ENCODE measurements around the gene TBC1D2B.

The TBC1D2B gene

DNA sequence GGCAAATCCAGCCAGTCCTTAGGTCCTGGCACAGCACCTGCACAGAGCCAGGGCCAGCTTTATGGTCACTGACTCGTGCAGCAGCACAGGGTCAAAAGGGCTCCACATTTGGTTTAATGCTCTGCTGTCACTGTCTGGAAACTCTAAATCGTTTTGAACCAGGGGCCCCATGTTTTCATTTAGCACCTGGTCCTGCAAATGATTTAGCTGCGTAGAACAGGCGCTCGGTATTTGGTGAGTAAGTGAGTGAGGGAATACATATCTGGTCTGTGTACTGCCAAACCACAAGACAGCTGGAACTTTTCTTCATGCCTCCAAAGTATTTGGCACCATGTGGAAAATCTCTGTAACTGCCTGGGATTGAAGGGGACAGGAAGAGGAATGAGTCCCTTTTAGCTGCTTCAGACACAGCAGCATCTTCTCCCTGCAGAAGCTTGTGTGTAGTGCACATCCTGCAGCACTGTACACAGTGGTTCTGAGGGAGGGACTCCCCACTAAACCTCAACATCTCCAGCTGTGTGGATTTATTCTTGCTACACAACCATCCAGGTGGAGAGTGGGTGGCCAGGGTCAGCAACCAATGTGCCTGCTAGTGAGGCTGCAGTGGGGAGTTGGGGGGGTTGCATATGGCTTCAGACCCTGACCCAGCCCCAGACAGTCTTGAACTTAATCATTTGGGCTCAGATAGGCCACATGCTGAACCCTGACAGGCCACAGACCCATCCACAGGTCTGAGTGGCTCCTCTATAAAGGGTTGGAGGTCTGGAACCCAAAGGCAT lies 15.9 kb upstream of the TBC1D2B start:
- no peak for DNase-seq

- DNase-seq, result no peak
Observed at GRCh38 chr15:78092261-78093041, 14.9 kb upstream of the TBC1D2B start, which contains the start of gene SH2D7. TSS of gene SH2D7 (plus strand) at chr15:78092561. CDS start at chr15:78092585, 24 bp downstream.

DNA sequence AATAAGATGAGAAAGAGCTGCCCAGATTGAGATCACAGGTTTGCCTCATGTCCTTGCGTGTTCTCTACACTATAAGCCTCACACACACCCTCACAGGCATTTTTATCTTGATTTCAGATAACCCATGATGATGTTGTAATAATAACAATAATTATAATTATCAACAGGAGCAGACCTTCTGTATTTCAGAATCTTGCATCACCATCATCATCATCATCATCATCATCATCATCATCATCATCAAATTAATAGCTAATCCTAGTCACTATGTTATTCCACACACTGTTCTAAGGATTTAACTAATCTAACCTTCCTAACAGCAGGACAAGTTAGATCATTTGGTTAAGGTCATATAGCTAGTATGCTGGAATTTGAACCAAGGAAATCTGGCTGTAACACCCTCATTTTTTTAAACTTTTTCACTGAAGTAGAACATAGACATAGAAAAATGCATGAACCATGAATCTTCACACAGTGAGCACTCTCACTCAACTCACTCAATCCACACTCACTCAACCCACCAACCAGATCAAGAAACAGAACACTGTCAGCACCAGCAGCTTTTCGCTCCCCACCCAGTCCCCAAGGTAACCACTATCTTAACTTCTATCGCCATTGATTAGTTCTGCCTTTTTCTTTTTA lies 13.0 kb upstream of the TBC1D2B start:
- no peak for DNase-seq

- no peak for DNase-seq
Observed at GRCh38 chr15:78088773-78089080, 11.2 kb upstream of the TBC1D2B start.

DNA sequence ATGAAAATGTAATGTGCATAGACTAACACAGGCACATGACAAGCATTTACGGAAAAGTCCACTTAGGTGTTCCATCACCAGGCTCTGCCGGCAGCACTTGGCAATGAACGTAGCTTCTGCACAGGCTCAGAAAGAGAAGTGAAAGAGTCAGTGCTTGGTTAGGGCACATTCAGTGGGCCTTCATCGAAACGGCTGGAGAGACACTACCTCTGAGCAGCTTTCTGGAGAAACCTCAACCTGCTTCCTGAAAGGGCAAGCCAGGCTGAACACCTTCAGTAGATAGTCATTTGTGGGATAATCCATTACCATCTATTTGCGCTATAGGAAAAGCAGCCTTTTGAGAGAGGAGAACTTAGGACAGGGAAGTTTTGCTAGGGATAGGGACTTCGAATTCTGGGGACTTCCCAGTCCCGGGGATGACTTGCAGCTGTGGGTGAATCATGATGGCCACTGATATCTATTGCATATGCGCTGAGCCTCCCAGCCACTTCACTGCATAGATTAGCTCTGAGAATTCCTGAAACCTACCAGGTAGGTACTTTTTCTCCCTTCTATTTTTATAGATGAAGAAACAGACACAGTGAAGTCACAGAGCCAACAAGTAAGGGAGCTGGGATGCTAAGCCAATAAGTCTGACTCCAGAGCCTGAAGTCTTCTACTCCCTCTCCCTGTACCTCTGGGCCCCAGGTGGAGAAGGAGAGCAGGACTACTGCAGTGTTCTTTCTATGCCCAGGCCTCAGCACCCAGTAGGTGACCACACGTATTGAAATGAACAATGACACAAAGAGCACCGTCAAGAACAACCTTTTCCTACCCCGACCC lies 10.7 kb upstream of the TBC1D2B start:
- DNase-seq, result no peak

- no peak for DNase-seq
Observed at GRCh38 chr15:78085928-78086327, 8.4 kb upstream of the TBC1D2B start.

DNA sequence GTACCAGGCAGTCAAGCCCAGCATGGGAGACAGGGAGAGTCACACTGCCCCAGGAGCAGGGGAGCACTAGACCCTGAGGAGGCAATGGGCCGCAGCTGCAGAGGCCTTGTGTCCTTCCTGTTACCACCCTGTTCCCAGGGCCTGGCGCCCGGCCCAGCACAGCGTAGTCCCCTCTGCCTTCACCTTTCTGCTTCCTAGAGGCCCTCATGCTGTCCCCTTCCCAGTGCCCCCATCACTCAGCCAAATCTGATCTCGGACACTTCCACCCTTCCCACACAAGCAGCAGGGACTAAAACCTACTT lies 6.9 kb upstream of the TBC1D2B start:
- no peak for DNase-seq

GRCh38 chr15:78083687-78084448 lies 6.4 kb upstream of the TBC1D2B start:
- DNase-seq, result no peak

DNA sequence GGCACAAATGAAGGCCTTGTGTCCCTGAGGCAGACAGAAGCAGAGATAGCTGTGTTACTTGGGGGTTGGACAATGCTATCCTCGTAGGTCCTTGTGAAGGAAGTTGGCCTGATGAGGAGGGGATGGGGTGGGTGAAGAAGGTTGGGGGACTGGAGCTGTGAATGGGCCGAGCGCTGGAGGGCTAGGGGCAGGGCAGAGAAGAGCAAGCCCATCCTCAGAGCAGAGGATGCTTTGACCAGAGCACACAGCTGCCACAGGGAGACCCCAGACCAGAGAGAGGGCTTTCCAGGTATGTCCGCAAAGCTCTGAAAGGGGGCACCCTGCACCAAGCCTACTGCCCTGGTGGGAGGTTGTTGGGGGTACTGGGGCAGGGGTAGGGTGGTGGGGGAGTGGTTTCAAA lies 5.7 kb upstream of the TBC1D2B start:
- no peak for DNase-seq

- no peak for DNase-seq
Observed at GRCh38 chr15:78082743-78083110, 5.2 kb upstream of the TBC1D2B start.

DNA sequence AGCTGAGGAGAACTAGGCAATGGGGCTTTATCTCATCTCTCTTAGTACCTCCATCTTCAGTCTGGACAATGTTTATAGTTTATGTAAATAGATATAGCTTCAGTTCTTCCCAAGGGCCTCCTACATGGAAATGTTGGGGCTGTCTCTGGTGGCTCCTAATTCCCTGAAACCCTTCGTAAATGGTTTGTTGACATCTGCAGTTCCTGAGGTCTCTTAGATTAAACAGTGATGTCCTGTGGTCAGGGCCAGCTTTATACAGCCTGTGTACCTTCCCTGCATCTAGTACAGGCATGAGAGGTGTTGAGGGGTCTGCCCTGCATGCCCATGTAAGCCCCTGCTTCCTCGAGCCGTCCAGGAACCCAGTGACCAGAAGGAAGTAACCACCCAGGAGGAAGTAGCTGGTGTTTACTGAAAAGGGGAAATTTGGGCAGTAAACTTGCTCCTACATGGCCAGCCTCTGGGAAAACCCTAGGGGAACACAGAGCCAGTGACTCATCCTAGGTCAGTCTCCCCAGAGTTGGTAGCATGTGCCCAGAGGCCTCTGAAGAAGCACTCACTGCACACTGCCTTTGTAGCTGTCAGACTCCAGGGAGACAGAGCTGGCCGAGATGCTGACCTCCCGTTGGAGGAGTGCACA lies 4.7 kb upstream of the TBC1D2B start:
- DNase-seq, result no peak

DNA sequence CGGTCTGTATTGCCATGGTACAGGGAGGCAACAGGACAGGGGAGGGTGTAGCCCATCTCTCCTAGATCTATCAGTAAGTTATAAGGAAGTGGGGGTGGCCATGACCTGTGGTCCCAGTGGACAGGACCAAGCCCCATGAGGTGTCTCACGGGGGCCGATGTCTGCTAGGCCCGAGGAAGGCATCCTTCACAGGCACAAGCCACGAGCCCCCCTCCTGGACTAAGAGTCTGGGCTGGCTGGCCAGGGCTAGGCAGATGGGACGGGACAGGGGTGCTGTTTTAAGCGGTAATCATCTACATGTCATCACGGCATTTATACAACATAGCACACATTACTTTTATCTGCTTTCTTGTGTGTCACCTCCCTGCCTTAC lies 2.6 kb upstream of the TBC1D2B start:
- no peak for DNase-seq

- DNase-seq, result no peak
Observed at GRCh38 chr15:78079298-78080087, 2.0 kb upstream of the TBC1D2B start.

- DNase-seq, result no peak
Observed at GRCh38 chr15:78077871-78078210, 330 bp upstream of the TBC1D2B start.

GRCh38 chr15:78076231-78077052 lies 1.1 kb downstream of the TBC1D2B start:
- DNase-seq, result peak in 1 of 2 experiments; percentile 16

GRCh38 chr15:78075490-78076230 lies 1.9 kb downstream of the TBC1D2B start:
- no peak for DNase-seq

GRCh38 chr15:78073046-78073787 lies 4.3 kb downstream of the TBC1D2B start:
- DNase-seq, result no peak

DNA sequence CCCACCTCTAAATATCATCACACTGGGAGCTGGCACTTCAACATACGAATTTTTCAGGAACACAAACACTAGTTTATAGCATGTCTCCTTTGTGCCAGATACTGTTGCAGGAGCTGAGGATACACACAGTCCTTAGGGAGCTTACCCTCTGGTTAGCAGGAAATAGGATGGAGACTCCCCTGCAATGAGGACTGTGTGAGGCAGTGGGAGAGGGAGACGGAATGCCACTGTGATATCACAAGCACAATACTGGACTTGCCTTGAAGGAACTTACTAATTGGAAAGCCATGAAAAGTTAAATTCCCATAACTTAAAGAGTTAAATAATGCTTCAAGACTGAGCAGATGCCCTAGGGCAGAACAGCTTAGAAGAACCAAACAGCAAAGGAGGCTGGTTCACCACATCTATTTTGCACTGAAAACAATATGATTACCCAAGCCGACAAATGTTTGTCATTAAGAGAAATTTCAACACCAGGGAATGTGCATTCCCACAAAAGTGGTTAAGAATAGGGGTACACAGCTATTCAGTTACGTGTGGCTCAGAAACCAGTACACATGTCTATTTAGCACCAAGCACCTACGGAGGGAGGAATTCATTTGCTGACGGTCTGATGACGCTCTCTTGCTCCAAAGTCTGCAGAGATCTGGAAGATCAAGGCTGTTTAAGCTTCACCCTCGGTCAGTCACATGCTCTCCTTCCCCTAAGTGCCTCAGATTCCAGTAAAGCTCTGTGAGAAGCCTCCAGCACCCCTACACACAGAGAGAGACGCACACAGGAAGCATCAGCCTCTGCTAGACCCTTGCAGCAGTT lies 5.2 kb downstream of the TBC1D2B start:
- DNase-seq, result peak in 1 of 2 experiments; percentile 70

Data from stimulated activated CD4-positive, alpha-beta T cell treated with anti-CD3 and anti-CD28 coated beads, Interleukin-4, amount 100 ng/mL, for 4 hours (primary cell).